UCSD-AML1 (cell line): ENCODE results near the gene ANKFY1.

Experiments
- DNase-seq: peaks from one replicate; lab custom pipeline; 2025; ENCODE audit not compliant: unreplicated experiment; lab: John Stamatoyannopoulos, UW

Gene ANKFY1, protein sequence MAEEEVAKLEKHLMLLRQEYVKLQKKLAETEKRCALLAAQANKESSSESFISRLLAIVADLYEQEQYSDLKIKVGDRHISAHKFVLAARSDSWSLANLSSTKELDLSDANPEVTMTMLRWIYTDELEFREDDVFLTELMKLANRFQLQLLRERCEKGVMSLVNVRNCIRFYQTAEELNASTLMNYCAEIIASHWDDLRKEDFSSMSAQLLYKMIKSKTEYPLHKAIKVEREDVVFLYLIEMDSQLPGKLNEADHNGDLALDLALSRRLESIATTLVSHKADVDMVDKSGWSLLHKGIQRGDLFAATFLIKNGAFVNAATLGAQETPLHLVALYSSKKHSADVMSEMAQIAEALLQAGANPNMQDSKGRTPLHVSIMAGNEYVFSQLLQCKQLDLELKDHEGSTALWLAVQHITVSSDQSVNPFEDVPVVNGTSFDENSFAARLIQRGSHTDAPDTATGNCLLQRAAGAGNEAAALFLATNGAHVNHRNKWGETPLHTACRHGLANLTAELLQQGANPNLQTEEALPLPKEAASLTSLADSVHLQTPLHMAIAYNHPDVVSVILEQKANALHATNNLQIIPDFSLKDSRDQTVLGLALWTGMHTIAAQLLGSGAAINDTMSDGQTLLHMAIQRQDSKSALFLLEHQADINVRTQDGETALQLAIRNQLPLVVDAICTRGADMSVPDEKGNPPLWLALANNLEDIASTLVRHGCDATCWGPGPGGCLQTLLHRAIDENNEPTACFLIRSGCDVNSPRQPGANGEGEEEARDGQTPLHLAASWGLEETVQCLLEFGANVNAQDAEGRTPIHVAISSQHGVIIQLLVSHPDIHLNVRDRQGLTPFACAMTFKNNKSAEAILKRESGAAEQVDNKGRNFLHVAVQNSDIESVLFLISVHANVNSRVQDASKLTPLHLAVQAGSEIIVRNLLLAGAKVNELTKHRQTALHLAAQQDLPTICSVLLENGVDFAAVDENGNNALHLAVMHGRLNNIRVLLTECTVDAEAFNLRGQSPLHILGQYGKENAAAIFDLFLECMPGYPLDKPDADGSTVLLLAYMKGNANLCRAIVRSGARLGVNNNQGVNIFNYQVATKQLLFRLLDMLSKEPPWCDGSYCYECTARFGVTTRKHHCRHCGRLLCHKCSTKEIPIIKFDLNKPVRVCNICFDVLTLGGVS

DNA sequence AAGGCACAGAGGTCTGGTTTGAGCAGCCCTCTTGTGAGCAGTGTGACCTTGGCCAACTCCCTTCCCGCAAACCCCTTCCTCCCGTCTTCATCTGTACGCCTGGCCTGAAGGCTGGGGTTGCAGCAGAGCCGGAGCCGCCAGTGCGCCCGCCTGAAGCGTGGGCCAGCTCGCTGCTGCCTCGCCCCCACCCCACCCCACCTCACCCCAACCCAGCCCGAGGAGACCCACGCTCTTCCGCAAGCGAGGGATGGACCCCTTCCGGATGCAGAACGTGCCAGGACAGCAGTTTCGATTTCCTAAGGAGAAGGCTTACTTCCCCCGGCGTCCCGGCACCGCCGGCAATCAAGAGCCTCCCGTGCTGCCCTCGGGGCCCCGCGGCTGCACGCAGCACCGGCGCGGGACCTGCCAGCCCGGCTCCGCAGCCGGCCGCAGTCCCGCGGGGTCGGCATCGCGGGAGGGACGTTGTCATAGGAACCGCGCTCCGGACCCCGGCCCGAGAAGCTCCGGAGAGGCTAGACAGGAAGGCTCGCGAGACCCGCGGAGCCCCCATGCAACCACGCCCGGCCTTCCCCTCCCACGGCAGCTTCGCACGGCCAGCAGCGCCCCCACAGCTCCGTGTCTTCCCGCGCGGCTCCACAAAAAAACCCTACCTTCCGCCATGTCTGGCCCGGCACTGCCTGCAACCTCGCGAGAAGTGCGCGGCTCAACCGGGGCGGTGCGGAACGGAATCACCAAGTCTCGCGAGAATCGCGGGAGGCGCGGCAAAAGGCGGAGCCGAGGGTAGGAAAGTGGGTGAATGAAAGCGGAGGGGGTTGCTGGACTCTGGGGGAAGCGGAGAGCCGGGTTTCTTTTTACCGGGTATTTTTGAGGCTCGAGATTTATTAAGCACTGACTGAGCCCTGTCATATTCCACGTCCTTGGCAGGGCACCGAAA is at the start of gene ANKFY1:
ANKFY1 (minus strand) TSS at position 698 of the 934 bp plus-strand sequence; CDS start at position 660, 38 bp downstream.
- peak; percentile 93 for DNase-seq

DNA sequence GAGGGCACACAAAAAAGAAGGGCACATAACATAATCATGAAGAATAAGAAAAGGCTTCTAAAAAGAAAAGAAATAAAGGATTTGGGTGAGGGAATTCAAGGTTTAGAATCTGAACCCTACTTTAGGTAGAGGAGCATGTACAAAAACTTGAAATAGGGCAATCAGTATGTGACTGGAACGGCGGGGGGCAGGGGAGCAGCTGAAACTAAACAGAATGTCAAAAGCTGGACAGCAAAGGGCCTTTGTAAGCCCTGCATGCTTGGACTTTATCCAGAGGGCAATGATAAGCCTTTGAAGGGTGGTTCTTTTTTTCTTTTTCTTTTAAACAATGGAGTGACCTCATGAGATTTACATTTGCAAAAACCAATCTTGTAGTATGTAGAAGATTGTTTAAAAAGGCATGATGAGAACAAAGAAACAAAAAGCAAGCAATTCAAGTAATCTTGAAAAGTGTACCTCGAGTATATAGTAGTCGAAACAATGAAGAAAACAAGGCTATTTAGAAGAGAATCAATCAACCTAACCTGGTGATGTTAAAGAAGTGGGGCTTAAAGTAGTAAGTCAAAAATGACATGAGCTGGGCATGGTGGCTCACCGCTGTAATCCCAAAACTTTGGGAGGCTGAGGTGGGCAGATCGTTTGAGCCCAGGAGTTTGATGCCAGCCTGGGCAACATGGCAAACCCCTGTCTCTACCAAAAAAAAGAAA is 46.7 kb upstream of the ANKFY1 start:
- no peak for DNase-seq

DNA sequence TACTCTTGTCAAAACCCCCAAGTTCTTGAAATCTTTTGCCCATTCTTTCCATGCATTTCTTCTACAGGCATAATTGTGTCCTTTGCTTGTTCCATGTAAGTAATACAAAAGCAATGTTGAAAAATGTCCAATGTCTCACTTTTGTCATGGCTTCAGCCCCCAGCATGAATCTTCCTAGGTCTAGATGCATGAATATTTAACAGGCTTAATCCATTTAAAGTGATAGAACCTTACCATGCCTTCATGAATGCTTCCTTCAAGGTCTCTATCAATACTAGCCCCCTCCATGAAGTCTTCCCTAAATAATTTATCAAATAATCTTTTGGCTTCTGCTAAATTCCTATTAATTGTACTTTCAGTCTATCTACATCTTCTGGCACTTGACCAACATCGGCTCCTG is 46.1 kb upstream of the ANKFY1 start:
- DNase-seq, result no peak

DNA sequence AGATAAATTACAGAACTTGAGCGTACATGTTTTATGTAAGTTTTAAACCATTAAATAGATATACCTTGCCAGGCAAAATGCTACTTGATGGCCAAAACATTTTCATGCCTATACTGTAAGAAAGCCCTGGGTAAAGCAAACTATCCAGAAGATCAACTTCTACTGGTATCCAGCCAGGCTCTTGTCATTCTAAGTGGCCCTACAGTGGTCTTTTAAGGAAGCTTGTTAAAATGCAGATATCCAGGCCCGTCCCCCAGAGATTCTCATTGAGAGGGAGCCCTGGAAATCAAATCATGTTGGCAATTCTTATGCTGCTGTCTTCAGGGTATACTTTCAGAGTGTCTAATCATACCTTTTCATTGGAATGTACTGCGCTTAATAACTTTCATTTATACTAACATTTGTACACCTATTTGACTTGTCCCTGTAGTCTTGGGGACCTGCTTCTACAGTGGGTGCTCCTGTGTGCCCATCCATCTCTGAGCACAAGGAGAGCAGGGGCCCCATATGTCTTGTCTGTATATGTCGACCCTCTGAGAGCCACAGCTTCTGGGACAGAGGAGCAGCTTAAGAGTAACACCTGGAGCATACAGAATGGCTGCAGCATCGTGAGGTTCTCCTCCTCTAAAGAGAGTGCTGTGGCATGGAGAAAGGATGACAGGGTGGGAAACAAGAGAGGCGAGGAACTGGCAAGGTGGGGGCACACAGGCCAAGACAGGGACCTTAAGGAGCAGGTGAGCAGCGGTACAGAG is 43.6 kb upstream of the ANKFY1 start:
- no peak for DNase-seq

DNA sequence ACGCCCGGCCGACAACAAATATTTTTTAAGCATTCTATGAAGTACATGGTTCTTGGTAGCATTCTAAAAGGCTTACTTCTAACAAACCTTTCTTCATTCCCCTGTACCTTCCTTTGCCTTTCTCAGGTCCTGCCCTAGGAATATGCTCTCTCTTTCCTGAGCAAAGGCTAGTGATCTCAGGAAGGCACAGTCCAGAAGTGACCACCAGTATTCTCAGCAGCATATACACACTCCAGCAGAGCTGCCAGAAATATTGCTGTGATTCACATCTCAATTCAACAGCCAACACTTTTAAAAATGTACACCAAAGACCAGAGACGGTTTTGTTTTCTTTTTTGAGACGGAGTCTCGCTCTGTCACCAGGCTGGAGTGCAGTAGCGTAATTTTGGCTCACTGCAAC is 41.4 kb upstream of the ANKFY1 start:
- no peak for DNase-seq

DNA sequence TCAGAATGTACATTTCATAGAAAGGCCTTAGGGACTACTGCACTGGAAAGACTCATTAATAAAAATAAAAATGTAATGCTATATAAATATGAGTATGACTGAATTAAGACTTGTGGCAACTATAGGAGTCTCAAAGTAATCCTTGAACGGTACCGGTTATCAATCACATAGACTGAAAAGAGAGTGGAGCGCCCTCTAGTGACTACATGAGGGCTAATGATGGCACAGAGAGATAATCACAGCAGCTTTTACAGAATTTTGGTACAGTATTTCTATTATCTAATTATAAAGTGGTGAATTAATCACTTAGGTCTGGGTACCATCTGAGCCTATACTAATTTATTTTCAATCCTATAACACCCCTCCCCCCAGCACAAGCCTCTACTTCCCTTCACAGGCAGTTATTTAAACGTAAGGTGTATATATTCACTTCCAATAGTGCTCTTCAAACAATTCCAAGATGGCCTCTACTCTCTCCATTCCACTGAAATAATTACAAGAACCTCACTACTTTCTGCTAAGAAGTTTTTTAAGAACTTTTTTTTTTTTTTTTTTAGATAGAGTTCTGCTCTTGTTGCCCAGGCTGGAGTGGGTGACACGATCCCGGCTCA is 40.7 kb upstream of the ANKFY1 start:
- DNase-seq, result no peak

DNA sequence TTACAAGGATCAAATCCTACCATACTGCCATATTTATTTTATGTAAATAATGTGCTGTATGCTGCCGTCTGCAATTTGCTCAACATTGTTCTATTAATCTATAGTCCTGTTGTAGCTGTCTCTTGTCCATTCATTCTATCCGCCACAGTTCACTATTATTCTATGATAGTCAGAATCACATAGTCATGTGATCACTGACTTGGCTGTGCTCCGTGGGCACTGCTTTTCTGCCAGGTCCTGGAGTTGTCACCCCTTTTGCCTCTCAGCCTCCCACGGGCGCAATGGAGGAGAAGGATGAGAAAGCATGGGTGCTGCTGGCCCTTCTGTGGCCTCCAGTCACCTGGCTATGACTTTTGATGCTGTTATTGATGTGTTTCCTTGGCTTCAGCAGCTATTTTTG is 37.3 kb upstream of the ANKFY1 start:
- no peak for DNase-seq

DNA sequence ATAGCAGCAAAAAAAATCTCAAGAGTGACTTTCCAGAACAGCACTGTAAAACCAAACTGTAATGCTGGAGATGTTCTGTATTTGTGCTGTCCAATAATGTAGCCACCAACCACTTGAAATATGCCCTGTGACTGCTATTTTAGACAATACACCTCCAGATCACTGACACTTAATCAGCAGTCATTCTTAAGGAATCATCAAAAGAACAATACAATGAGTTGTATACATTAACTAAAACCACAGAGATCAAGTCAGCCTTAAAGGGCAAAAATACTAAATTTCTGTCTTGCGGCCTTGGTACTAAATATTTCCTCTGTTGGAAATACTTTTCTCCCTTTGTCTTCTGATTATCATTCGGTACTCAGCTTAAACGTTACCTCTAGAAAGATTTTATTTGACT is 33.6 kb upstream of the ANKFY1 start:
- no peak for DNase-seq

DNA sequence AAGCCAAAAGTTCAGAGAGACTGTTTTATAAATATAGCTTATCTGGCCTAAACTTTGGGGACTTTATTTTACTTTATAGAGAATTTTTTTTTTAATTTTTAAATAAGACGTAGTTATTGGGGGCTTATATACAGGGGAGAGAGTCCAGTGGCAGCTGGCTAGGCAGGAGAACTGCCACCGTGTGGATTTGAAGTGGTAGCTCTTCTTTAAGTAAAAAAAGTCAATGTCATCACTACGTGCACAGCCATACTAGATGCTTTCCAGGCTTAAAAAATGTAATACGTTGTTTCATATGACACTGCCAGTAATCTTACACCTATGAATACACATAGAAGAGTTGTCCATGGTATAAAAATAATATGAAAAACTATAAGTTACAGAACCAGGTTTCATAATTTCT is 31.9 kb upstream of the ANKFY1 start:
- DNase-seq, result no peak

DNA sequence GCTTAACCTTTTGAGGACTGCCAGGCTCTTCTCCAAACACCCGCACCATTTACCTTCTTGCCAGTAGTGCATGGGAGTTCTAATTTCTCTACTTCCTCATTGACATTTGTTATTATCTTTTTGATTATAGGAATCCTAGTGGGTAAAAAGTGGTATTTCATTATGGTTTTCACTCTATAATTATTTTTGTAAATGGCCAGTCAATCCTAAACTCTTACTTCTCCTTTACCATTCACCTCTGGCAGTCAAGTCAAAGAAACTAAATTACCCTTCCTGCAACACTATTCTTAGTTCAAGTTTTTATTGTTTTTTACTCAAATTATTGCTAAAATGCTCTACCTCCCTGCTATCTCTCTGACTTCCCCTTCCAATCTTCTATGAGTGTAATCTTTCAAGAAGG is 29.8 kb upstream of the ANKFY1 start:
- DNase-seq, result no peak

DNA sequence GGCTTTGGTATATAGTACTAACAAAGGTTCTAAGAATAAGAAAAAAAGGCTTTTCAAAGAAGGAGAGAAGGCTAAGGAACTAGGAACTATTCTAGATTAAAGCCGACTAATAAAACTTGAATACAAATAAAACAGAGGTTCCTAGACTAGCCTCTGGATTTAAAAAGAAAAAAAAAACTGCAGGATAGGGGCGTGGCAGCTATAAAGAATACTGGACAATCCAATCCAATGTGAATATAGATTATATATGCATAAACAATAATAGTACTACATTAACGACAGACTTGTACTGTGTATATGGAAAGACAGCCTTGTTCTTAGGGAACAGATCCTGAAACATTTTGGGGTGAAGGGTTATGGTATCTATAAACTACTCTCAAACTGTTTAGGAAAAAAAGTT is 23.9 kb upstream of the ANKFY1 start:
- DNase-seq, result no peak

DNA sequence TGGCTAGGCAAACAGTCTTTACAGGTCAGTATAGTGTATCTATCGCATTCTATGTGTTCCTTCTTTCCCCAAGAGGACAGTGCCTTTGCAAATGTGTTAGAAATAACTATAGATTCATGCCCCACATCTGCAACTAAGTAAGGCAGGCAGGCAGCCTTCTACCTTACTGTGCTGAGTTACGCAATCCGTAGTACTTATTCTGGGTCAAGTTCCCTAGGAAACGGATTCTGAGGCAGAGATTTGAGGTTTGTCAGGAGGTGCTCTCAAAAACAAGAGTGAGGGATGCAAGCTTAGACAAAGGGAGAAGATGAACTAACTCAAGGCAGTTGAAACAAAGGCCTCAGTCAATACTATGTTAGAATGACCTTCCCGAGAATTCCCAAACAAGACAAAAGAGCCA is 12.7 kb upstream of the ANKFY1 start:
- no peak for DNase-seq

DNA sequence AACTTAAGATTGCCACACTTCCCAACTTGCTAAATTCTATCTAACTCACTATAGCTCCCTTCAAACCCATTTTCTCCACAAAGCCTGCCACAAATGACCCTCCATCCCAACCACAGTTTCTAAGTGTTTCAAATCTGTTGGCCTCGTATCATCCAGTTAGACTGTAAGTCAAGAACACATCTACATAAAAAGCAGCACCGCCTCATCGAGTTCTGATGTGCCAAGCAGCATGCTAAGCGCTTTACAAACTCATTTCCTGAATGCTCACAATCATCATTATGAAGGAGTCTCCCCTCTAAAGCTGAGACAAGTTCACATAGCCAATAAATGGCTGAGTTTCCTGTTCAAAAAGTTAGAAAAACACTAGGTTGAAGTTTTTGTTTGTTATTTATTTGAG is 9.2 kb upstream of the ANKFY1 start:
- no peak for DNase-seq

DNA sequence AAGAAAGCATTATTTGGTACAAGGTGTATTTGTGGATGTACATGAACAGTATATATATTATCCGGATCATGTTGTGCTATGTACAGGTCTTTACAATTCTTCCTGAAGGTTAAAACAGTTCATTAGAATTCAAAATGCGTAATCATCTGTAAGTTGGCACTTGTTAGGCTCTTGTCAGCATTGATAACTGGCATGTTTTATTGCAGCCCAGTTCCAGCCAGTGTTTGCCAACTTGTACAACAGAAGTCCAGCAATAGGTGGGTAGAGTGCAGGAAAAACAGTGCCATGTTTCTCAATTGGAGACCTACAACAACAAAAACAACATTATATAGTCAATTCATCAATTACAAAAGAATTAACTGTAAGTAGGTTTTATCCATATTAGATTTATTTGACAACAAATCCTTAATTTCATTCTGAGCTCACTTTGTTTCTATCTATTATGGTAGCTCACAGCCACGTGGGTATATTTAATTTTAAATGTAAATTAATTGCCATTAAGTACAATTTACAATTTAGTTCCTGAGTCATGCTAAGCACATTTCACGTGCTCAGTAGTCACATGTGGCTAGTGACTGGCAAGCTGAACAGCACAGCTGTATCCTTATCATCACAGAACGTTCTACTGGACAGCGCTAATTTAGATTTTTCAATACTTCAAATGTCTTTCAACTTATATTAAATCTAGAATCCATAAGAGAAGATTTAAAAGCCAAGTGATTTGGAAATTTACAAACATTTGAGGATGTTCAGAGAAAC is 8.6 kb upstream of the ANKFY1 start:
- DNase-seq, result no peak

DNA sequence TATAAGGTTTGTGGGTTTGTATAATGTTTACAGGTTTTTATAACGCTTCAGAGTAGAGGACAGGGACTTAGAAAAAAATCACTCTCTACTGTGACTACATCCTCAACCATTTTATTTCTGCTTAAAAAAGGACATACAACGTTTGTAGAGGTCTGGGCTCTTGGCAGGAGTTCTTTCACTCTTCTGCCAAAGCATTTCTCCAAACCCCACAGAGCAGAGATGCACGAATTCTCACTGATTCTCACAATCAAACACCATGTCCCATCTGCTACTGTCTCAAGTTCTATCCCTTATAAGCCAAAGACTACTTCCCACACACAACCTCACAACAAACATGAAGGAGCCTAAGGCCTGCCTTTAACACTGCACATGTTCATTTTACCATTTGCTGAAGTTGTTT is 7.0 kb upstream of the ANKFY1 start:
- no peak for DNase-seq

DNA sequence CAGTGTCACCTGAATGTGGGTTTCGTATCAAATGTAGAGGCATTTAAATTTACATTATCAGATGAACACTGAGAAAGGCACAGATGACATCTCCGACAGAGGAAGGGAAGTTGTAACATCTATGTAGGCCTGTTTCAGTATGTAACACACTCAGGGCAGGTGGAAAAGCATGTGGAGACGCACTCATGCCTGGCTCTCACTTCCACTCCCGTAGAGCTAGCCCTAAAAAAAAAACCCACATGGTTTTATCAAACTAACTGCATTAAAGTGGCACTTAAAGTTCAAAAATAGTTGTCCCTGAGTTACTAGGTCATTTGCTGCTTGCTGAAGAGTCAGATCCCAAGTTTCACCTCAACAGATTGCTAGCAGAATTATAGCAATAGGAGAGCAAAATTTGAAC is 6.1 kb upstream of the ANKFY1 start:
- no peak for DNase-seq

DNA sequence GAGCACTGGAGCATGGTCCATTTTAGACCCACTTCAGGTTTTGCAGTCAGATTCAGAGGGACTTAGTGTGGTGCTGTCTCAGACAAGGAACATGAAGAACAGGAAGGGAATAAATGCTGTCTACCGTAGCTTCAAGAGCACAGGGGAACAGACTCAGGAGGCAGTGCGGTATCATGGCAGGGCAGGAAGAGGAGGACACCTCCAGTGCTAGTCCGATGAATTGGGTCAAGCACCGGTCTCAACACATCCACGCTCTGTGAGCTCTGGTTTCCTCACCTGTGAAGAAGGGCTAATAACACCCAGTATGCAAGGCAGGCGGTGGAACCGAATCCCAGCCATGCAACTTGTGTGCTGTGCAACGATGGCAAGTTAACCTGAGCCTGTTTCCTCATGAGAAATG is 3.6 kb upstream of the ANKFY1 start:
- no peak for DNase-seq

DNA sequence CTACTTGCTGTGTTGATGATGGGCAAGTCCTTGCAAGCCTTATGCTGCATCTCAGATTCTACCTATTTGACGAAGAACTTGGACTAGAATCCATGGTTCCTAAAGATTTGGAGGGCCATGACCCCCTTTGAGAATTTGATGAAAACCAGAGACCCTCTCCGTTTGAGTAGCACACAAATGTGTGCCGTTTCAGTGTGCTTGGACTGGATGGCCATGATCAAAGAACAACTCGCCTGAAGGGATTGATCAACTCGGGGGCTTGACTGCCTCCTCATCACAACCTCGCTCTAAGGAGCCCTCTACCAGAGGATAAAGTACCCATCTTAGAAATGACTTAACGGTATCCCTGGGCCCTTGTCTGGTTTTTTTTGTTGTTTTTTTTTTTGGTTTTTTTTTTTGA is 2.8 kb upstream of the ANKFY1 start:
- DNase-seq, result no peak
